HG03520 (cell line): ENCODE data around the gene KDM7A.

Experiments
- ATAC-seq: cut with Tn5 transposase; IDR thresholded peaks from one replicate; pipeline ENCODE4 v1.9.1; 2021; ENCODE audit warnings: mild to moderate bottlenecking, moderate library complexity; ENCODE audit not compliant: unreplicated experiment

The KDM7A gene

DNA sequence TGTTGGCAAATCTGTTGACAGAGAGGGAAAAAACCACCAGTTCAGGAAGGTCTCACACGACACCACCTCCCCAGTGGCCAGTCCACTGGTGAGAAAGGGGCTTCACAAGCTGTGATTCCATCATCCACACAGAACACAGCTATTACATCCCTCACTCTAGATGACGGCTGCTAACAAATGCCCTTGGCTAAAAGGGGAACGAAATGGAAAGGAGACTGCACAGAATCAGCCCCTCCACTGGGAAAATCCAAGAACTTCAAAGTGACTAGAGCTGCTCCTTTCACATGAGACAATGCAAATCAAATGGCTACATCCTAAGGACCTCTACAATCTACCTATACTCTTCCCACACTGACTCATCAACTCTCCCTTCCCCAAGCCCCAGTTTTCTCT lies 119.6 kb downstream of the KDM7A start:
- no peak for ATAC-seq

DNA sequence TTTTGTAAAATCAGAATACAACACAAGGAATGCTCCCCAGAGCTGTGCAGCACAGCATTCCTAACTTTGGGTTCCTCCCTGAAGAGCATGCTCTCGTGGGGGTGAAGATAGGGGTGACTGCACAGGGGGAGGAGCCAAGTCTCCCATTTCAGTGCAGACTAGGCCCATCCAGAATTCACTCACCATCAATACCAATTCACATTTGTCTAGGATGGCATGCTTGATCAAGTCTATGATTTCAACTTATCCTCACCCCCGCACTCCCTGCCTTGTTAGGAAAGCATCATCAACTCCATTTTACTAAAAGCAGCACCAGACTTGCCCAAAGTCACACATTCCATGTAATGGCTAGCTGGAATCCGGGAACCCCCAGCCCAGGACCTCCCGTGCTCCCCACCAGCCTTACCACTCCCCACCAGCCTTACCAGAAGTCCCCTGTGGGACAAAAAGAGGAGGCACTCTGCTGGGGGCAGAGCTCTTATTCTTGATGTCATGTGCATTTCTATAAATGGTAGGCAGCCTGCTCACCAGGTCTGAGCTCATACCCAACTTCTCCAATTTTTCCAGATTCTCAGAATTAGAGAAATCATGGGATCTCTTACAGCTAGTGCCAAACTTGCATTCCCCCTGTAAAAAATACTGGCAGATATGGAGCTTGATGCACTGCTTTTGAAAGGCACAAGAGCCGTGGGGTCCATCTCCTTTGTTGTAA lies 120.2 kb downstream of the KDM7A start:
- ATAC-seq = no peak

DNA sequence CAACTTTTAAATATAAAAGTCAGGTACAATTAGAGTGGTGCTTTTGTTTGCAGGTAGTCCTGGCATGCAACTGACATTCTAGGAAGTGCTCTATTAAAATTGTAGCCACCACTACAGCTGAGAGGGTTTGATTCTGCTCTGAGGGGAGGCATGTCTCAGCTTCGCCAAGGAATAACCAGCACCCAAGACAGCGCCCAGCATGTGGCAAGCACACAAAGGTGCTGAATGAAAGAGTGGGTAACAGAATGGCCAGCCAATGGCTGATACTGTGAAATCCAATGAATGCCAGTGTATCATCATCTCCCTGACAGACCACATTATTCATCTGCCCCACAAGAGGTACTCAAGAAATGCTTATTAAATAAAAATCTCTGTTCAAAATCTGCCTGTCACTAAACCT lies 121.0 kb downstream of the KDM7A start:
- ATAC-seq = no peak

DNA sequence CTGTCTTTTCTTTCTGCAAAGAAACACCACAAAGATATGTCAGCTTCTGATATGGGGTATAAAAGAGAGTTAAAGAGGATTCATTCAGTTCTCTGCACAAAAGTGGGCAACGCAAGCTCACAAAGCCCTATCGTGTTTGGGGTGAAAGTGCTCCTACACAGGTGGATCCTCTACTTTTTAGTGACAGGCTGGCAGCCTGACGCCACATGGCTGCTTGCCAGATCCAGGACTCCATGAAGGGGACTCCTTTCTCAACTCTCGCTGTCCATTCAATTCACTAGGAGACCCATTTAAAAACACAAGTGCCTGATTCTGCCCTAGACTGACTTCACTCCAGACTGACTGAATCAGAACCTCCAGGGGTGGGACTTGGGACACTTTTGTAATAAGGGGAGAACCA lies 122.0 kb downstream of the KDM7A start:
- no peak for ATAC-seq

DNA sequence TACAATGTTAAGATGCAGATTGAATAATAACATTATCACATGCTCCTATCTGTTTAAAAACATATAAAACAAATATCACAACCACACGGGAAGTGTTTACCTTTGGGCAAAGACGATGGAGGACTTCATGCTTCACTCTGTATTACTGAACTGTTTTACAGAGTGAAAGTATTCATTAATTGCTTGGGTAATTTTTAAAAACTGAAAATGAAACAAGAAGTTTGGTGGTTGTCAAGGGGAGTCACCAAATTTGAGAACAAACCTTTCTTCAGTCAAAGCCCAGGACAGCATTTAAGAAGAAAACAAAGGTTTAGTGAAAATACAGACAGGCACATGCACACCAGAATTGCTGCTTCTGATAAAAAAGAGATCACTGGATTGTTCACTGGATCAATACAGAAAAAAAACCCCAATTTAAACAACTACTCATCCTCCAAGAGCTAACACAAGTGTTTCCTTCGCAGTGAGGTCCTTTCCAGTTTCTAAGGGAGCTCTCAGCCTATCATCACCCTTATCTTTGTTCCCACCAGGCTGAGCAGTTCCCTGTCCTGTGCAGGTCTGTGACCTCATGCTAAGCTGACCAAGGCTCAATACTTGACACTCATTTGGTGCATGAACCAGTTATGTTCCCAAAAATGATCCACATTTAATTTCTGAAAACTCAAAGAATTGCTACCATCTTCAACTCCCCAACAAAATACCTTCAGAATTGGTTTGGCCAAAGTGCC lies 122.8 kb downstream of the KDM7A start:
- ATAC-seq = peak; percentile 80

DNA sequence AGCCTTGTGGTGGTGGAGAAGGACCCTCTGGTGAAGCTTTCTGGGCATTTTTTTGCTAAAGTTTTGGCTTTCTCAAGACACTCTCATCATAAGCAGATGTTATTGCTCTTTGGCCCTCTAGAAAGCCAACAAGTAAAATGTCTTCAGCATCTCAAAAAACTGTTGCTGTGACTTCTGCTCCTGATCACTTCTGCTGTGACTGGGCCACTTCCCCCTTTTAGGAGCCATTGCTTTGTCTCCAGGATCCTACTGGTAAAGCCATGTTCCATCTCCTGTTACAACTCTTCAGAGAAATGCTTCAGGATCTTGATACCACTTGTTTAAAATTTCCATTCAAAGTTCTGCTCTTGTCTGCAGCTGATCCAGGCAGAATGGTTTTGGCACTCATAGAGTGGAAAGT lies 125.0 kb downstream of the KDM7A start:
- ATAC-seq = no peak

DNA sequence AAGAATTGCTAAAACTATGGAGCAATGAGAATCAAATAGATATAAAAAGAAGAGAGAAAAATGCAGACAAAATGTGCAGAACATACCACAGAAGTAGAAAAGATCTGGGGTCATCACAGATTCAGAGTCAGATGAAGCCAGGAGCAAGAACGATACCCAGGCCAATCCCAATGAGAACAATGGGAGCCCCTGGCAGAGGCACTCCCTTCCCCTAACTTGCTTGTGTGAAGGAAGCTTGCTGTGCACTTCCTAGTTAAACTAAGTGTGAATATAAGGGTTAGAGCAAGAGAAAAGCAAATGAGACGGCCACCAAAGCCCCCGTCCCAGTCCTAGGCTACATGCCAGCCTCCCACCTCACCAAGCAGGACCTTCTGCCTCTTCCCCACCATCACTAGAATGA lies 126.7 kb downstream of the KDM7A start:
- no peak for ATAC-seq

DNA sequence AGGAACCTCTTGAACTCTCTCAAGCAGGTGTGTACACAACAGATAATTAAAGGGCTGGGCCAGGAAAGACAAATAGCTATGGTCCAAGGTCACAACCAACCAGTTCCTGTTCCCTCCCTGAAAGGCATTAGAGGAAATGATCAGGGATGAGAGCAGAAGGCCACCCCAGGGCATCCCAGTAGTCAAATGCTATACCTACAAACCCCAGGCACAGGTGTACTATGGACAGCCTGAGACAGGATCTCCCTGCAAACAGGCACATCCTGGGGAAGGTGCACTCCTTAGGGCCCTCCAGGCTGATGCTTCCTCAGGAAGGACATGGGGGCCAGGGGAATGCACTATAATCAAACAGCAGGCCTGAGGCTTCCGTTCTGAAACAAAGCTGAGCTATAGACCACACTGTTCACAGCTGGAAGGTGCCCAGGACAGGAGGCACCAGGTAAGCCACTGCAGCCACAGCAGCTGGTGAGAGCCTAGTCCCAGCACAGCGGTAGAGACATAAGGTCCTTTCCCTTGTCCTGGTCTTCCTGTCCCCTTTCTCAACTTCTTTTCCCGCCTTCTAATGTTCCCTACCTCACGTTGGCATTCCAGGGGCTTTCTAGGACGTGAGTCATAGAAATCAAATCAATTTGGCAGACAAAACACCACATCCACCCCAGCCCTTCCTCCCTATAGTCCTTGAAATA lies 127.3 kb downstream of the KDM7A start:
- ATAC-seq = no peak

DNA sequence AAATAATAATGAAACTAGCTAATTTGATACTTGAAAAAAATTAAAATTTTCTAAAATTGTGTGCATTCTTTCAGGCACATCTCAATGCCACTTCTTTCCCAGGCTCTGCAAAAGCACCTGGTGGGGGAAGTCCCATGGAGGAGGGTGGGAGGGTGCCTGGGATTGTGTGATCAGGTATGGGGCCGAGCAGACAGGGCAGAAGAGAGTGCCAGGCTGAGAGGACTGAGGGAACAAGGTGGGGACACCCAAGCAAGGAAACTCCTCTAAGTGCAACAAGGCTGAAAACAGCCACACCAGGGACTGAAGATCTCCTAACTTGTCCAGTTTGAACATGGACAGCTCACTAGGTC lies 127.8 kb downstream of the KDM7A start:
- ATAC-seq = no peak

DNA sequence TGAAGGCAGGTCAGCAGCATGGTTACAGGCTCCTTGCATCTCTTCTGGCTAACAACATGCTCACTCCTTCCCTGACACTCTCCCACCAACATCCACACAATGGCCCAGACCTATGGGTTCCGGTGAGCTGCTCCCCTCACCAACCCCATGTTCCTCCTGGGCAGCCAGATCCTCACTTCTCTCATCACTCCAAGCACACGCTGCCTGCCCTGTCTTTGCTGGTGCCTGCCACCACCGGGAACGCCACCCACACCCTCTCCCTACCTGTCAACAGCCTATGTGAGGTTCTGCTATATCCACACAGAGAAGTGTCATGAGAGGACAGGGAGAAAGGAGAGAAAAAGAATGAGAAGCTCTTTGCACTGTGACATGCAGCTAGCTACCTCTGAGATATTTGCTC lies 128.6 kb downstream of the KDM7A start:
- ATAC-seq = no peak

DNA sequence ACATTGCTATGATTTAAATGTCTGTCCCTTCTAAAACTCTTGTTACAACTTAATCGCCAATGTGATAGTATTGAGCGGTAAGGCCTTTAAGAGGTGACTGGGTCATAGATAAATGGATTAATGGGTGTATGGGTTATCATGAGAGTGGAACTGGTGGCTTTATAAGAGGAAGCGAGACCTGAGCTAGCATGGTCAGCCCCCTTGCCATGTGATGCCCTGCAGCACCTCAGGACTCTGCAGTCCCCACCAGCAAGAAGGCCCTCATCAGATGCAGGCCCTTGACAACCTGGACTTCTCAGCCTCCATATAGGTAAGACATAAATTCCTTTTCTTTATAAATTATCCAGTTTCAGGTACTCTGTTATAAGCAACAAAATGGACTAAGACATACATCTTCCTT lies 129.6 kb downstream of the KDM7A start:
- ATAC-seq = no peak

DNA sequence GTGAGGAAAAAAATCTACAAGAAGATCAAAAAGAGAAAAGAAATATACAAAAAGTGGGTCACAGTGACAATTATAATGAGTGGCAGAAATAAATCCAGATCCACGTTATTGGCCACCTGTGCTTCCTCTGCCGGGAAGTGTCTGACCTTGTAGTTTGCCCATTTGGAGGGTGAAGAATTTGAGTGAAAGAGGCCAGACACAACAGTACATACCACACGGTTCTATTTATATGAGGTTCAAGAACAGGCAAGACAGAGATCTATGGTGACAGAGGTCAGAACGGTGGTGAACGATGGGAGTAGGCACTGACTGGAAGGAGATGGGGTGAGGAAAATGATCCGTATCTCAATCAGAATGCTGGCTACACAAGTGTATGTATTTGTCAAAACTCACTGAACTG lies 131.1 kb downstream of the KDM7A start:
- ATAC-seq = no peak

DNA sequence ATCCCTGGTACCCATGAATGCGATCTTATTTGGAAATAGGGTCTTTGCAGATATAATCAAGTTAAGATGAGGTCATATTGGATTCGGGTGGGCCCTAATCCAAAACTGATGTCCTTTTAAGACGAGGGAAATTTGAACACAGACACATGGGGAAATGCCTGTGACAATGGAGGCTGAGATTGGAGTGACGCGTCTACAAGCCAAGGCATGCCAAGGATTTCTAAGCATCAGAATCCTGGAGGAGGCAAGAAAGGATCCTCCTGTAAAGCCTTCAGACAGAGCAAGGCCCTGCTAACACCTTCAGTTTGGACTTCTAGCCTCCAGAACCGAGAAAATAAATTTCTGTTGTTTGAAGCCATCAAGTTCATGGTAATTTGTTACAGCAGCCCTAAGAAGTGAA lies 132.5 kb downstream of the KDM7A start:
- no peak for ATAC-seq

DNA sequence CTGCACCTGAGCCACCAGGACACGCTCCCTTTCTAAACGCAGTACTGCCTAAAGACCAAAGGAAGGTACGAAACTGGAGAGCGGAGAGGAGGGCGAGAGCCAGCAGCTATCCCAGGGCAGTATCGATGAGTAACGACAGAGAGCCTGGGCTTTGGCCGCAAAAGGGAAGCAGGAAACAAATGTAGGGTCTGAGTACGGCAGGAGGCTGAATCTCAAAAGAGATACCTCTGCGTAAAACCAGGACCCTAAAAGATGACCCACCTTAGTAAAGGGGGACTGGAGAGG lies 134.5 kb downstream of the KDM7A start:
- ATAC-seq = no peak

DNA sequence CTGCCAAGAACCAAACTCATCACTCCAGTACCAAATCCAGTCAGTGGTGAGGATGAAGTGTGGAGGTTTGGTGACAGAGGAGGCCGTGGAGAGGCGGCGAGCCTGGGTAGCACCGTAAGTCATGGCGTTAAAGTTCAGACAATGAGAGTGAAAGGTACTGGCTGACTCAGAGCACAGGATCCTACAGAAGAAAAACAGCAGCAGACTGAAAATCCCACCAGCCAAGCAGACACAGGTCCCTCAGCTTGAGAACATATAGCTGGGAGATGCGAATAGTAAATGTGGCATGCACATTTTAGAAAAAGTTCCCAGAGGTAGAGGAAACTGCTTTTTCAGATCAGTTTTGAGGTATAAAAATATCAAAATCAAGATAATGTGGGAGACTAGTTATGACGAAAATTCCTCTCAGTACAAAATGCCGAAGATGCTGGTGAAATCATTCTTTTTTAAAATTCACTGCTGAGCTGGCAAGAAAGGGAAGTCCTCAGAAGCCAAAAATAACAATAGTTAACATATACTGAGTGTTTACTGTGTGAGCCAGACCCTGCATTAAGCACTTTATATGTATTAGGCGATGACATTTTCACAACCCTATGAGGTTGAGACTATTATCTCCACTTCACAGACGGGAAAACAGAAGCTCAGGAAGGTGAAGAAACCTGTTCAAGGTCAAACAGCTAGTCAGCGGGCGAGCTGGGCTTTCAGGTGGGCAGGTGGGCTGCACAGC lies 135.0 kb downstream of the KDM7A start:
- no peak for ATAC-seq

DNA sequence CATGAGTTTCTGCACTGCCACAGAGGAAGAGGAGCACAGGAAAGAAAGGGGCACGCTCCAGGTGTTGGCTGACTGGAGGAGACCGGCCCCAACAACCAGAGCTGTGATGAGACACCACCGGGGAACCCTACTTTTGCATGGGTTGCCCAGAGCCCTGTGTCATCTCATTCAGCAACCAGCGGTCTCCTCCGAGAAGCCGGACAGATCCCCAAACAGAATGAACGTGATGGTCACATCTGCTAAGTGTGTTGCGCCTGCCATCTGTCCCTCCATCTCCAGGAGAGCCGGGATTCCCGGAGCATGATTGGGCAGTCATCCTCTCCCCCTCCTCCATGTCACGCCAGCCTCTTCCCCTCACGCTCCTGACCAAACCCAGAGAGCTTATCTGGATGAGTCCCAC lies 136.9 kb downstream of the KDM7A start:
- ATAC-seq = no peak

DNA sequence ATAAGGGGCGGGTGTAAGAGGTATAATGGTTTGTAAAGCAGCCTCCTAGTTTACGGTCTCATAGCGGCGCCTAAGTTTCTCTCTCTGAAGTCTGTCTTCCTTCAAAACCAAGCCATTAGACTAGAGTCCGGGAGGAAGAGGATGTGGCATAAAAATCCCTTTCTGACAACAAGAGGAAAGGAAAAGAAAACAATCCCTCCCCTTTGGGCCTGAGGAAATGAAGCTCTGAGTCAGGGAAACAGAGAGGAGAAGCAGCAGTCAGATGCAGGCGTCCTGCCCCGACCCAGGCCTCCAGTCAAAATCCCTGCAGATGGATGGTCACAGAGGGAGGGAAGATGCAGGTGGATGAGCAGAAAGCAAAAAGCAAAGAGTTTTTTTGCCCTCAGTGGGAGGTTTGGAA lies 137.7 kb downstream of the KDM7A start:
- ATAC-seq = no peak

DNA sequence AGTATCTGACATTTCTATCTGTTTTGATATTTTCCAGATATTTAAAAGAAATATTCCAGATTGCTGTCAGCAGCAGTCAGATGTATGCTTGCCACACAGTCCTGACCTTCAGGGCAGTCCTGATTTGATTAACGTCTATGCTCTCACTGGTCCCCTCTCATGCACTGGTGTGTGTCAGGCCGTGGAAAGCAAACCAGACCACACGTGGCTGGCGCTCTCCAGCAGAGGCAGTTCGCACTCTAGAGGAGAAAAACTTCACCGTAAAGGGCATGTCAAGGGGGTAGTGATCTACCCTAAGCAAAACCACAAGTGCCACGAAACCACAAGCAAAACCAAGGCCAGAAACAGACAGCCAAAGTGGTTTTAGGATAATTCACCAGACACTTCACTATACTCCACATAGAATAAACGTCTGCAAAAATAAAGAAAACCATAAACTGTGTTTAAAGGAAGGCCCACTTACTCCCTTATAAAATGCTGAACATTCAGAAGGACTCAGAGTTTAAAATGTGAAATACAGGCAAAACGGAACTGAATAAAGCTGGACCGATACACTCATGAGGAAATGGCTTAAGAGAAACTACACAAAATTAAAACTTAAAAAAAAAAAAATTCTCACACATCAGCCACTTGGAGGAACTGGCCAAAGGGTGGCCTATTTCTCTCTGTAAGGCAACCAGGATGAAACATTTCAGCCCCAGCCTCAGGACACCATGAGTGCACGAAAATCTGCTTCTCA lies 140.4 kb downstream of the KDM7A start:
- no peak for ATAC-seq

DNA sequence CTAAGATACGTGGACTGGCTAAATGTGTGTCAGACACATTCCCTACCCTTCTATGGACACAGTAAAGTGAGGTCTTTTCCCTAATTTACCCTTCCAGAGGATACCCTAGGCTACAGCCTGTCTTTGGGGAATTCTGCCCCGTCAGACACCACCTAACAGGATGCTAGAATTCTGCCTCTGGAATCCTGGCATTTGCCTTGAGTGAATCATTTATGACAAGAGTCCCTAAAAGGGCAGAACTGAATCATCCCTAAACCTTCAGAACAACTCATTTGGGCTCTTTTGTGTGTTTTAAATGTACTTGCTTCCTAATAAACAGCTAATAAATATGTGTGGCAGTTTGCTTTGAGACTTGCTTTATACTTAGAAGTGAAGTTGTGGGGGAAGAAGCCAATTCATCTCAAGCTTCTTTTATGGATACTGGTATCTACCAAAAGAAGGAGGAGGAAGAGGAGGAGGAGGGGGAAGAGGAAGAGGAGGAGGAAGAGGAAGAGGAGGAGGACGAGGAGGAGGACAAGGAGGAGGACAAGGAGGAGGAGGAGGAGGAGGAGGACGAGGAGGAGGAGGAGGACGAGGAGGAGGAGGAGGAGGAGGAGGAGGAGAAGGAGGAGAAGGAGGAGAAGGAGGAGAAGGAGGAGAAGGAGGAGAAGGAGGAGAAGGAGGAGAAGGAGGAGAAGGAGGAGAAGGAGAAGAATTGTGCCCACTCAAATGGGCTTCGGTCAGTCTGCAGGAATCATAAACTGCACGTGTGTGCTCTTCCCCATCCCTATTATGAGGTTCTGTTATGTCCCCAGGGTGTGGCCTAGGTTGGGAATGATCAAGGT lies 141.2 kb downstream of the KDM7A start:
- no peak for ATAC-seq
